Measurements from ENCODE around the gene MALAT1. TPM values are rescaled to one million over a fixed set of nuclear protein-coding genes. Genes with fewer than 3 reads are reported as not detected.

Gene MALAT1
- total RNA-seq, 4 donors from 2014 or later, result 5,806 to 14,299 (median 7,416) TPM

DNA sequence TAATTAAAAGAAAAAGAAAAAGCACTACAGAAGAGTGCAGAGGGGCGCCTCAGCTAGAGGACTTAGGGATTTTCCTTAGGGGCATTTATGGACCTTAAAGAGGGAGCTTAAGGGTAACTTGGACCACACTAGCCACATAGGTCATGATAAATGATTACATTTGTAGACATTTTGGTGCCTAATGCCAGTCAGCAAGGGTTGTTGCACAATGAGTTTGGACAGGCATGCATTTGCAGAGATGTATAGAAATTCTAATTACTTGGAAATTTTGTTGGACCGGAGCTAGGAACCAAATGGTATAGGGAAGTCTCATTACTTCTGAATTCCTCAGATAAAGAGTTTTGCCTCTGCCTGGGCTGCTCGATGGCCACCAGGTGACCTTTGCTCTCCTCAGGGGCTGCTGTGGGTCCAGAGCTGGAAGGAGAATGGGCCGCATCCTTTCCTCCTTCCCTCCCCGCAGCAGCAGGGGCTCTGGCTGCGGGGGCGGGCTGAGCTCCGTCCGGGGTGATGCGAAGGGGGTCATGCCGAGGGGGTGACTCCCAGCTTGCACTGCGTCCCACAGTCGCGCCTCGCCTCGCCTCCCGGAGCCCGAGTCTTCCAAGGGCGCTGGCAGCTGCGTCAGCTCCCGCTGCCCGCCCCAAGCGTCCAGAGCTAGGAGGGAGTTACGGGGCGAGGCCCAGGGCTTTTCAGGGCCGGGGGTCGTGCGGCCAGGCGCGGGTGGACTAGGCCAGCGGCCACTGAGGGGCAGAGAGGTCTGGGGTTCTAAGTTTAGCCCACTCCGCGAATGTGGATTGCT lies 20.3 kb upstream of the MALAT1 start:
- H3K4me3 ChIP-seq (ENCODE audit: low read depth, poor library complexity, severe bottlenecking), result no peak overlapping the region
- WGBS, 2 donors, result 38 to 56% methylated on average over 27 to 31 of the region's 33 CpGs
- peak in 1 of 2 donors; percentile 93 for DNase-seq (ENCODE audit: low spot score in 2 of 2)
- intact Hi-C loops (cut with DNase I; ENCODE audit: low total_unique reads), result no loop called here
- no peak for TF ChIP-seq POLR2A (IDR thresholded peaks at IDR 0.05)
- TF ChIP-seq, protein P1, sequence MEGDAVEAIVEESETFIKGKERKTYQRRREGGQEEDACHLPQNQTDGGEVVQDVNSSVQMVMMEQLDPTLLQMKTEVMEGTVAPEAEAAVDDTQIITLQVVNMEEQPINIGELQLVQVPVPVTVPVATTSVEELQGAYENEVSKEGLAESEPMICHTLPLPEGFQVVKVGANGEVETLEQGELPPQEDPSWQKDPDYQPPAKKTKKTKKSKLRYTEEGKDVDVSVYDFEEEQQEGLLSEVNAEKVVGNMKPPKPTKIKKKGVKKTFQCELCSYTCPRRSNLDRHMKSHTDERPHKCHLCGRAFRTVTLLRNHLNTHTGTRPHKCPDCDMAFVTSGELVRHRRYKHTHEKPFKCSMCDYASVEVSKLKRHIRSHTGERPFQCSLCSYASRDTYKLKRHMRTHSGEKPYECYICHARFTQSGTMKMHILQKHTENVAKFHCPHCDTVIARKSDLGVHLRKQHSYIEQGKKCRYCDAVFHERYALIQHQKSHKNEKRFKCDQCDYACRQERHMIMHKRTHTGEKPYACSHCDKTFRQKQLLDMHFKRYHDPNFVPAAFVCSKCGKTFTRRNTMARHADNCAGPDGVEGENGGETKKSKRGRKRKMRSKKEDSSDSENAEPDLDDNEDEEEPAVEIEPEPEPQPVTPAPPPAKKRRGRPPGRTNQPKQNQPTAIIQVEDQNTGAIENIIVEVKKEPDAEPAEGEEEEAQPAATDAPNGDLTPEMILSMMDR (IDR thresholded peaks at IDR 0.05), result no peak

DNA sequence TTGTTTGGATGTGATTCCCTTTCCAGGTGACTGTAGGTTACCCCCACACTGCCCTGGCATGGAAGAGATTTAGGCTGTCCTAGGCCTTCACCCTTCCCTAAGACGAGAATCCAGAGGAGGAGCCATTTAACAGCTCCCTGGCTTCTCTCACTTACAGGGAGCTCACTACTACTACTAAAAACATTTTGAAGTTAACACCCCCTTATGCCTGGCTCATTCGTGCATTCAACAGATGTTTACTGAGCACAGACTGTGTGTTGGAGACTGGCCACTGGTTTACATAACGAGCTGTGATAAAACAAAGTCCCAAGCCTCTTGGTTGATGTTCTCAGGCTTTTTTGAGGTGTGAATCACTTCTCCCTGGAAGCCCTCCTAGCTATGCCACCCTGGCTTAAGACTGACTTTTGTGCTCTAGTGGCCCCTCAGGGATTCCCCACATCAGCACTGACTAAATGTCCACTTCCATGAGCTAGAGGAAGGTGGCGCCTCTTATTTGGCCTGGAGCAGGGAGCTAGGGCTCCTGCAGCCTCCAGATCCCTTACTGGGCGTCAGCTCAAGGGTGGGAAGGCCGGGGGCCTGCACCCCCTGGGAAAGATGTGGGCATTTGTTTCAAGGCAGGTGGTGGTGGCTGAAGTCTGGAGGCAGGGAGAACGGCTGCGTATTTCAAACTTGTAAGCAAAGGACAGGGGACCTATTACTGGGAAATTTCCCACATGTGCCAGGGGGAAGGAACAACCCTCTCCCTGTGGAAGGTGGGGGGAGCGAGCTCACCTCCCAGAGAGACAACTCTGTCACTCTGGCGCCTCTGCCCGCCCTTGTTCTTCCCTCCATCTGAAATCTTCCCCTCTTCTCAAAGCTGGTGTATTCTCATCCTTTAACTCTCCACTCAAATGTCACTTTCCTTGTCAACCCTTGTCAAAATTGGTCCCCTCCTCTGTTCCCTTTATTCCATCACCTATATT lies 19.4 kb upstream of the MALAT1 start:
- no peak overlapping the region for H3K4me3 ChIP-seq (ENCODE audit: low read depth, poor library complexity, severe bottlenecking)
- no peak for TF ChIP-seq POLR2A (IDR thresholded peaks at IDR 0.05)
- TF ChIP-seq, protein P1 (IDR thresholded peaks at IDR 0.05), result peak in 1 of 3 donors; percentile 8
- intact Hi-C loops (cut with DNase I; ENCODE audit: low total_unique reads), result no loop called here
- peak in 1 of 2 donors; percentile 86 for DNase-seq (ENCODE audit: low spot score in 2 of 2)
- 39 to 47% methylated on average over 11 of the region's 11 CpGs for WGBS, 2 donors

GRCh38 chr11:65482306-65482850 lies 16.5 kb upstream of the MALAT1 start:
- intact Hi-C loops (cut with DNase I; ENCODE audit: low total_unique reads), result no loop called here
- TF ChIP-seq, protein P1 (IDR thresholded peaks at IDR 0.05), result no peak
- no peak for TF ChIP-seq POLR2A (IDR thresholded peaks at IDR 0.05)
- WGBS, 2 donors, result 98 to 100% methylated on average over 2 of the region's 2 CpGs
- DNase-seq (ENCODE audit: low spot score in 2 of 2), result no peak
- H3K4me3 ChIP-seq (ENCODE audit: low read depth, poor library complexity, severe bottlenecking), result no peak overlapping the region

- intact Hi-C loops (cut with DNase I; ENCODE audit: low total_unique reads), result no loop called here
- no peak for TF ChIP-seq POLR2A (IDR thresholded peaks at IDR 0.05)
- TF ChIP-seq, protein P1 (IDR thresholded peaks at IDR 0.05), result no peak
- 36 to 41% methylated on average over 5 of the region's 5 CpGs for WGBS, 2 donors
- no peak for DNase-seq (ENCODE audit: low spot score in 2 of 2)
- no peak overlapping the region for H3K4me3 ChIP-seq (ENCODE audit: low read depth, poor library complexity, severe bottlenecking)
These were observed 13.0 kb upstream of the MALAT1 start for GRCh38 chr11:65485920-65486219.

GRCh38 chr11:65486570-65487466 lies 12.0 kb upstream of the MALAT1 start:
- peak in 1 of 2 donors; percentile 83 for DNase-seq (ENCODE audit: low spot score in 2 of 2)

More at GRCh38 chr11:65486570-65487466, 12.0 kb upstream of the MALAT1 start:
- TF ChIP-seq, protein P1 (IDR thresholded peaks at IDR 0.05), result no peak
- no peak for TF ChIP-seq POLR2A (IDR thresholded peaks at IDR 0.05)
- WGBS, 2 donors, result 65 to 70% methylated on average over 10 of the region's 10 CpGs
- intact Hi-C loops (cut with DNase I; ENCODE audit: low total_unique reads), result no loop called here
- H3K4me3 ChIP-seq (ENCODE audit: low read depth, poor library complexity, severe bottlenecking), result no peak overlapping the region
